Lower leg skin (tissue), 4 donors: Measurements from ENCODE around the gene CCDC102A. TPM values are rescaled to one million over a fixed set of nuclear protein-coding genes. Genes with fewer than 3 reads are reported as not detected.
A peak's percentile ranks its signal among the peaks of the same experiment; 100 is the strongest.

ENCODE experiments used
- DNase-seq, 2 donors: peaks; one replicate each; pipeline ENCODE4 v3.0.0-alpha.2; 2019; ENCODE audit warnings: low spot score in 2 of 2
- H3K4me3 ChIP-seq: fragments of 200-600 bp; sonication (generic); 2 replicates; pipeline ENCODE4 v1.5.1; 2017; ENCODE audit warnings: mild to moderate bottlenecking, low read depth; ENCODE audit not compliant: poor library complexity, severe bottlenecking
- POLR2A ChIP-seq, 2 donors: fragments of 450-650 bp; IDR thresholded peaks; one replicate each; pipeline ENCODE4 v1.6.1; 2016 to 2017; ENCODE audit warnings: antibody characterized with exemption in 2 of 2, mild to moderate bottlenecking in 1 of 2, moderate library complexity in 1 of 2
- WGBS, 2 donors: methylation state at CpG; one replicate each; pipeline ENCODE4 v1.1.5; 2018; 5-methylcytosine and 5-hydroxymethylcytosine counted together
- intact Hi-C: fragments of 100-400 bp; cut with DNase I; formaldehyde crosslinking; loops from one replicate; pipeline ENCODE4 v1.15.0; 2023; ENCODE audit warnings: low total_unique reads
- total RNA-seq, 4 donors: library from RNA; depleted of rRNA; stranded (reverse); fragments of >200 nt; gene quantifications; one replicate each; pipeline ENCODE4 v1.1.0, GENCODE V29; 2016
- TF ChIP-seq, protein P1 (sequence below), 3 donors: fragments of 450-650 bp; IDR thresholded peaks; one replicate each; pipeline ENCODE4 v1.5.1; 2016; ENCODE audit warnings: antibody characterized with exemption in 3 of 3, mild to moderate bottlenecking in 3 of 3, moderate library complexity in 2 of 3

The CCDC102A gene
- 10 to 100 TPM; 13.7 to 18.9 (median 16.4) TPM for total RNA-seq

DNA sequence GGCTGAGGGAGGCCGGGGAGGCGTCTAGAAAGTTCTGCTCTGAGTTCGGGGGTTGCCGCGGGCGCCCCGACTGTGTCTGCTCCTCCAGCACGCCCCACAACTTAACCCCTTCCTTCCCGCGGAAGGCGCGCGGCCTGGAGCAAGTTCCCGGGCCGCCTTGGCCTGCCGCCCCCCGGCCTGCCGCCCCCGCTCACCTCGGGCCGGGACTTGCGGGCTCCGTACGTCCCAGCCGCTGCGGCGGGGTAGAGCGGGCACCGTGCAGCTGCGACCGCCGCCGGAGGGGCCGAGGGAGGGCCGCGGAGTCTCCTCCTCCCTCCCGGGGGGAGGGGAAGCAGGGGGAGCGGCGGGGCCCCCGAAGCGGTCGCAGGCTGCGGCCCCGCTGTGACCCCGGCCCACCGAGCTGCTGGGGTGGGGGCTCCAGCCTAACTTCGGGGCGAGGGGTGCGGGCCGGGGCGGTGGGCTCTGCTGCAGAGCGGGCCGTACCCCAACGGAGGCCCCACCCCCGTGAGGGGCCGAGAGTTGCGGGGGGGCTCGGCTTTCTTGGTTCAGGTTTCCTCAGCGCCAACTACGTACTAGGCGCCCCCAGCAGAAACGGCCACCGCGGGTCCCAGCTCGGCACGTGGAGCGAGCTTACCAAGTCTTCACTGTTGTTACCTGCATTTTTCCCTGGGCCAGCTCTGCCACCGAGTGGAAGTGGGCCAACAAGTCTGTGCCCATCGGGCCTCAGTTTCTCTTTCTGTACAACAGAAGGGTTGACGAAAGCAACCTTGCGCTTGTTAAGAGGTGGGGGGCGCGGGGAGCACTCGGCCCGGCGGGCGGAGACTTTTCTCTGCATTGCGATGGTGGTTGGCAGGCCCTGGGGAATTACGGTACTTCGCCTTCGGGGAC is at the start of gene CCDC102A:
CCDC102A (minus strand) TSS at position 266 of the 888 bp plus-strand sequence. CDS start 7,394 bp downstream, outside the sequence.
- TF ChIP-seq POLR2A (IDR thresholded peaks at IDR 0.05), result no peak
- TF ChIP-seq, protein P1, sequence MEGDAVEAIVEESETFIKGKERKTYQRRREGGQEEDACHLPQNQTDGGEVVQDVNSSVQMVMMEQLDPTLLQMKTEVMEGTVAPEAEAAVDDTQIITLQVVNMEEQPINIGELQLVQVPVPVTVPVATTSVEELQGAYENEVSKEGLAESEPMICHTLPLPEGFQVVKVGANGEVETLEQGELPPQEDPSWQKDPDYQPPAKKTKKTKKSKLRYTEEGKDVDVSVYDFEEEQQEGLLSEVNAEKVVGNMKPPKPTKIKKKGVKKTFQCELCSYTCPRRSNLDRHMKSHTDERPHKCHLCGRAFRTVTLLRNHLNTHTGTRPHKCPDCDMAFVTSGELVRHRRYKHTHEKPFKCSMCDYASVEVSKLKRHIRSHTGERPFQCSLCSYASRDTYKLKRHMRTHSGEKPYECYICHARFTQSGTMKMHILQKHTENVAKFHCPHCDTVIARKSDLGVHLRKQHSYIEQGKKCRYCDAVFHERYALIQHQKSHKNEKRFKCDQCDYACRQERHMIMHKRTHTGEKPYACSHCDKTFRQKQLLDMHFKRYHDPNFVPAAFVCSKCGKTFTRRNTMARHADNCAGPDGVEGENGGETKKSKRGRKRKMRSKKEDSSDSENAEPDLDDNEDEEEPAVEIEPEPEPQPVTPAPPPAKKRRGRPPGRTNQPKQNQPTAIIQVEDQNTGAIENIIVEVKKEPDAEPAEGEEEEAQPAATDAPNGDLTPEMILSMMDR (IDR thresholded peaks at IDR 0.05), result no peak
- DNase-seq, result peak in 1 of 2 donors; percentile 91
- peak within 1 kb of the TSS; percentile 57 for H3K4me3 ChIP-seq
- intact Hi-C loops, result no loop called here
- WGBS, 2 donors, result 1% methylated on average over 42 to 67 of the region's 81 CpGs

DNA sequence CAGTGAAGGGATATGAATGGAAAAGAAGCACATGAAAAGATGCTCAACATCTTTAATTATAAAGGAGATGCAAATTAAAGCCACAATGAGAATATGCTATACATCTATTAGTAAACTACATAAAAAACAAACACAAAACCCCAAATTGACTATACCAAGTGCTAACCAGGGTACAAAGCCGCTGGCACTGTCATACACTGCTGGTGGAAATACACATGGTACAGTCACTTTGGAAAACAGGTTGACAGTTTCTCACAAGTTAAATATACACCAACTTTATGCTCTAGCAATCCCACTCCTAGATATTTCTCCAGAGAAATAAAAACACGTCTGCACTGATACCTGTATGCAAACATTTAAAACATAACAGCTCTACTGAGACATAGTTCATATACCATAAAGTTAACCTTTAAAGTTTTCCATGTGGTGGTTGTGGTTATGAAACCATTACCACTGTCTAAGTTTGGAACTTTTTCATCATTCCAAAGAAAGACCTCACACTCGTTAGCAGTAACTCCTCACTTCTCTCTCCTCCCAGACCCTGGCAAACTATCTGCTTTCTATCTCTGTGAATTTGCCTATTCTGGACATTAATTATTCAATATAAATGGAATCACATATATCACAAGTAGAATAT is 48.8 kb upstream of the CCDC102A start:
- WGBS, 2 donors, result 41 to 43% methylated on average over 3 of the region's 3 CpGs
- no peak overlapping the region for H3K4me3 ChIP-seq
- intact Hi-C loops, result no loop called here
- TF ChIP-seq, protein P1 (IDR thresholded peaks at IDR 0.05), result no peak
- TF ChIP-seq POLR2A (IDR thresholded peaks at IDR 0.05), result no peak
- no peak for DNase-seq

DNA sequence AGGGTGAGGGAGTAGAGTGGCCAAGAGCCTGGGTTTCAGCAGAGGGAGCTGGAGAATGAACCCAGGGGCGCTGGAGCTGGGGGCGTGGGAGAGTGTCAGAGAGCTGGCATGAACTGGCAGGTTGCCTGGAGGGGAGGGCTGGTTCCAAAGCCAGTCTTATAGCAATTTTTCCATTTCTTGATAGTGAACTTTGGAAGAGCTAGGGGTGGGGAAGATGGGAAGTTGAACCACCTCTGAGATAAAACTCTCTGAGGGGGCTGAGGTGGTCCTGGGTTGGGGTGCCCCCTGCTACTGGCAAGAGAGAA is 42.9 kb upstream of the CCDC102A start:
- TF ChIP-seq POLR2A (IDR thresholded peaks at IDR 0.05), result no peak
- TF ChIP-seq, protein P1 (IDR thresholded peaks at IDR 0.05), result no peak
- 52 to 55% methylated on average over 2 of the region's 2 CpGs for WGBS, 2 donors
- DNase-seq, result no peak
- H3K4me3 ChIP-seq, result no peak overlapping the region
- intact Hi-C loops, result loop anchor here (10.0 kb wide), 2 partner anchors 285 to 415 kb away; no protein-coding TSS in a partner anchor

DNA sequence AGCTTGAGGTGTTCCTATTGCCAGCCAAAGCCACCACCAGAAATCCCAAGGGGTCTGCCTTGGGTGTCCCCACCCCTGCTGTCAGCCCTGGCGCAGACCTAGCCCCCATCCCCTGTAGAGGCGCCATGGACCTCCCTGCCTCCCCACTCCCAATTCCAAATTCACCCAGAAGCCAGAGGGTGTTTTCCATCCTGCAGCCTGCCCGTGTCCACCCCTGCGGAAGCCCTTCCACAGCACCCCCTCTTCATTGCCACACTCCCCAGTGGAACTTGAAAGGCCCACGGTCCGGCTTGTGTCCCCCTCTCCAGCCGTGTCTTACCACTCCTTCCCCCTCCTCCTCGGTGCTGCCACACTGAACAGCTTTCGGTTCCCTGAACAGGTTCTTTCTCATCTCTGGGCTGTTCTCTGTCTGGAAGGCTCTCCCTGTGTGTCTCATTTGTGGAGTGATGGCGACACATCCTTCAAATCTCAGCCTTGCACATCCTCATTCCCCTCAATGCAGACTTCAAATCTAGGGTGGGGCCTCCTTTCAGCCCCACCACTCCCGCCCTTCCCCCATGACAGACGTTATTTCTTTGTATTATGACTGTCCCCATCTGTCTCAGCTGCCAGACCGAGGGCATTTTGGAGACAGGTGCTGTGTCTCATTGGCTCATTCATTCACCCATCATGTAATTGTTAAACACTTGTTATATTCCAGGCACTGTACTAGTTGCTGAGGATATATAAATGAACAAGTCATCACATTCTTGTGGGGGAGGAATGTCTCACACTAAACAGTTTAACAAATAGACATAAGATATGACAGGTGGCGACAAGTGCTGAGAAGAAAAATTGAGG is 42.4 kb upstream of the CCDC102A start:
- DNase-seq, result no peak
- intact Hi-C loops, result loop anchor here (10.0 kb wide), 2 partner anchors 286 to 416 kb away; no protein-coding TSS in a partner anchor
- WGBS, 2 donors, result 70 to 79% methylated on average over 14 of the region's 14 CpGs
- TF ChIP-seq, protein P1 (IDR thresholded peaks at IDR 0.05), result no peak
- no peak for TF ChIP-seq POLR2A (IDR thresholded peaks at IDR 0.05)
- H3K4me3 ChIP-seq, result no peak overlapping the region

DNA sequence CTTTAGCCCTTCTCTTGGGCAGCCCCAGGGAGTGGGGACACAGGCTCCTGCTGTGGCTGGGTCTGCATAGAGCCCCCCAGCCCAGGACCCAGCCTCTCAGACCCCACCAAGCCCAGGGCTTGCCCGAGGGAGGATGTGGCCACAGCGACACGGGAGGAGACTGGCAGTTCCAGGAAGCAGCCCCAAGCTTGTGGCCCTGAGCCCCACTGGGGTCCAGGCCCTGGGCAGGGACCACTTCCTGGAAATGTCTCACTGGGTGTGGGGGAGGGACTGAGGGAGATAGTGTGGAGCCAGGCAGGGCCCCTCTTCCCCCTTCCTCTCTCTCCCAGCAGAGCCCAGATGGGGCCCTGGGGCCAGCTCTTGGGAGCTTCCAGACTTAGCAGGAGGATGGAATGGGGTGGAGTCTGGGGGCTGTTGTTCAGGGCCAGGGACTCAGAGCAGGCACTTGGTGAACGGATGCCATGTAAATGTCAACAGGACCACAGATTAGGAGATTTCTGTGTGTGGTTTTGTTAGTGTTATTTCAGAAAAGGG is 41.4 kb upstream of the CCDC102A start:
- intact Hi-C loops, result loop anchor here (10.0 kb wide), 2 partner anchors 287 to 417 kb away; no protein-coding TSS in a partner anchor
- no peak overlapping the region for H3K4me3 ChIP-seq
- TF ChIP-seq, protein P1 (IDR thresholded peaks at IDR 0.05), result no peak
- TF ChIP-seq POLR2A (IDR thresholded peaks at IDR 0.05), result no peak
- WGBS, 2 donors, result 44 to 60% methylated on average over 4 of the region's 4 CpGs
- no peak for DNase-seq
